ENCODE results near the gene NR5A1. TPM values are rescaled to one million over a fixed set of nuclear protein-coding genes. Genes with fewer than 3 reads are reported as not detected.

The NR5A1 gene
- total and polyA plus RNA-seq, 2 of the 13 experiments (the other 11 are each of a cell fraction or from before 2014, with no cell fraction given) = 28.9 to 44.7 TPM

DNA sequence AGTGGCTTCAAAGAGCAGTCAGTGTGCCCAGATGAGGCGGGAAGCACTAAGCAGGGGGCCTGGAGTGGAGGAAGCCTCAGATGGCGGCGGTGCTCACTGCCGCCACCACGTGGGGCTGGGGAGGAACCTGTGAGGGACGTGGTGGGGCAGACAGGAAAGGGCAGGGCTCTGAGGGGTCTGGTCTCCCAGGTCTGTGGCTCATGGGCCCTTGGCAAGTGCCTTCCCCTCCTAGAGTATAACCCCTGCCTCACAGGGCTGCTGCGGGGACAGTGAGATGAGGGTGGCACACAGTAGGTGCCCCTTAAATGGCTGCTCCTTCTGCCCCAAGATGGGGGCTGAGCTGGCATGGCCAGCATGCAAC is 26.6 kb downstream of the NR5A1 start (continued):
- TF ChIP-seq SNAPC5 (CRISPR knock-in tag; IDR thresholded peaks at IDR 0.05; ENCODE audit: borderline replicate concordance) = no peak
- no peak for TF ChIP-seq ZNF569 (CRISPR knock-in tag; IDR thresholded peaks at IDR 0.05; ENCODE audit: borderline replicate concordance)
- no peak for TF ChIP-seq FIP1L1 (IDR thresholded peaks at IDR 0.05; ENCODE audit: borderline replicate concordance, insufficient read depth, low read depth, low read length)
- TF ChIP-seq MEF2D (CRISPR knock-in tag; IDR thresholded peaks at IDR 0.05) = no peak
- peak; percentile 29; the same call in 1 of the 2 replicates for TF ChIP-seq POLR2AphosphoS5 (IDR thresholded peaks at IDR 0.05; ENCODE audit: low read depth, low read length)
- TF ChIP-seq, protein P1, sequence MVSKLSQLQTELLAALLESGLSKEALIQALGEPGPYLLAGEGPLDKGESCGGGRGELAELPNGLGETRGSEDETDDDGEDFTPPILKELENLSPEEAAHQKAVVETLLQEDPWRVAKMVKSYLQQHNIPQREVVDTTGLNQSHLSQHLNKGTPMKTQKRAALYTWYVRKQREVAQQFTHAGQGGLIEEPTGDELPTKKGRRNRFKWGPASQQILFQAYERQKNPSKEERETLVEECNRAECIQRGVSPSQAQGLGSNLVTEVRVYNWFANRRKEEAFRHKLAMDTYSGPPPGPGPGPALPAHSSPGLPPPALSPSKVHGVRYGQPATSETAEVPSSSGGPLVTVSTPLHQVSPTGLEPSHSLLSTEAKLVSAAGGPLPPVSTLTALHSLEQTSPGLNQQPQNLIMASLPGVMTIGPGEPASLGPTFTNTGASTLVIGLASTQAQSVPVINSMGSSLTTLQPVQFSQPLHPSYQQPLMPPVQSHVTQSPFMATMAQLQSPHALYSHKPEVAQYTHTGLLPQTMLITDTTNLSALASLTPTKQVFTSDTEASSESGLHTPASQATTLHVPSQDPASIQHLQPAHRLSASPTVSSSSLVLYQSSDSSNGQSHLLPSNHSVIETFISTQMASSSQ (IDR thresholded peaks at IDR 0.05; ENCODE audit: low read depth) = no peak
- TF ChIP-seq, protein P1 (CRISPR knock-in tag; IDR thresholded peaks at IDR 0.05; ENCODE audit: borderline replicate concordance) = no peak
- peak; percentile 29; the same call in 1 of the 2 replicates for TF ChIP-seq ZFX (CRISPR knock-in tag; IDR thresholded peaks at IDR 0.05; ENCODE audit: low read depth)
- no peak for TF ChIP-seq ZFP36L1 (CRISPR knock-in tag; IDR thresholded peaks at IDR 0.05)
- TF ChIP-seq TERF1 (CRISPR knock-in tag; IDR thresholded peaks at IDR 0.05) = no peak
- TF ChIP-seq ZUFSP (CRISPR knock-in tag; IDR thresholded peaks at IDR 0.05; ENCODE audit: borderline replicate concordance) = no peak
- TF ChIP-seq, protein P2, sequence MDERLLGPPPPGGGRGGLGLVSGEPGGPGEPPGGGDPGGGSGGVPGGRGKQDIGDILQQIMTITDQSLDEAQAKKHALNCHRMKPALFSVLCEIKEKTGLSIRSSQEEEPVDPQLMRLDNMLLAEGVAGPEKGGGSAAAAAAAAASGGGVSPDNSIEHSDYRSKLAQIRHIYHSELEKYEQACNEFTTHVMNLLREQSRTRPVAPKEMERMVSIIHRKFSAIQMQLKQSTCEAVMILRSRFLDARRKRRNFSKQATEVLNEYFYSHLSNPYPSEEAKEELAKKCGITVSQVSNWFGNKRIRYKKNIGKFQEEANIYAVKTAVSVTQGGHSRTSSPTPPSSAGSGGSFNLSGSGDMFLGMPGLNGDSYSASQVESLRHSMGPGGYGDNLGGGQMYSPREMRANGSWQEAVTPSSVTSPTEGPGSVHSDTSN (CRISPR knock-in tag; IDR thresholded peaks at IDR 0.05) = no peak
- TF ChIP-seq RFXAP (CRISPR knock-in tag; IDR thresholded peaks at IDR 0.05; ENCODE audit: borderline replicate concordance) = no peak
- no peak for TF ChIP-seq ZNF766 (CRISPR knock-in tag; IDR thresholded peaks at IDR 0.05; ENCODE audit: borderline replicate concordance)
- no peak for TF ChIP-seq ZNF333 (CRISPR knock-in tag; IDR thresholded peaks at IDR 0.05; ENCODE audit: borderline replicate concordance)
- no peak for TF ChIP-seq CBX5 (CRISPR knock-in tag; IDR thresholded peaks at IDR 0.05; ENCODE audit: borderline replicate concordance)
- no peak for TF ChIP-seq KDM3A (CRISPR knock-in tag; IDR thresholded peaks at IDR 0.05; ENCODE audit: low read depth)
